Sigmoid colon (tissue), 7 donors: Measurements from ENCODE around the gene UTS2. TPM values are rescaled to one million over a fixed set of nuclear protein-coding genes. Genes with fewer than 3 reads are reported as not detected.

Source experiments
- DNase-seq: peaks from one replicate; pipeline ENCODE4 v3.0.0-alpha.2; 2019
- H3K27ac ChIP-seq, 4 donors: fragments of 200-600 bp; sonication (generic); one replicate each; pipeline ENCODE4 v1.5.1; 2016 to 2019; ENCODE audit warnings: mild to moderate bottlenecking in 1 of 4
- H3K27me3 ChIP-seq, 3 donors: fragments of 200-600 bp; sonication (generic); one replicate each; pipeline ENCODE4 v1.5.1; 2019; ENCODE audit warnings: mild to moderate bottlenecking in 1 of 3
- H3K36me3 ChIP-seq, 4 donors: fragments of 200-600 bp; sonication (generic); one replicate each; pipeline ENCODE4 v1.5.1; 2016 to 2019
- H3K4me1 ChIP-seq, 4 donors: fragments of 200-600 bp; sonication (generic); one replicate each; pipeline ENCODE4 v1.5.1; 2017 to 2019
- H3K4me3 ChIP-seq, 4 donors: fragments of 200-600 bp; sonication (generic); one replicate each; pipeline ENCODE4 v1.5.1; 2017 to 2019; ENCODE audit warnings: mild to moderate bottlenecking in 2 of 4, moderate library complexity in 1 of 4
- H3K9me3 ChIP-seq, 4 donors: fragments of 200-600 bp in 3 of 4; sonication (generic) in 3 of 4; one replicate each; pipeline versions ENCODE4 v1.5.1 to v1.6.1; 2013 to 2019
- CTCF ChIP-seq, 4 experiments: fragments of 450-650 bp in 3 of 4; fragments of 200-600 bp in 1 of 4; IDR thresholded peaks; one replicate each; pipeline ENCODE4 v1.5.1; 2016 to 2019; ENCODE audit warnings: antibody characterized with exemption in 4 of 4, mild to moderate bottlenecking in 3 of 4, moderate library complexity in 2 of 4
- EP300 ChIP-seq, 4 donors: sonication (generic); formaldehyde crosslinking; IDR thresholded peaks; one replicate each; pipeline ENCODE4 v1.6.1; 2017; ENCODE audit warnings: antibody characterized with exemption in 4 of 4
- POLR2A ChIP-seq, 2 donors: fragments of 450-650 bp; IDR thresholded peaks; one replicate each; pipeline ENCODE4 v1.6.1; 2016; ENCODE audit warnings: antibody characterized with exemption in 2 of 2, mild to moderate bottlenecking in 2 of 2, moderate library complexity in 2 of 2
- POLR2AphosphoS5 ChIP-seq, 4 donors: sonication (generic); formaldehyde crosslinking; IDR thresholded peaks; one replicate each; pipeline ENCODE4 v1.6.1; 2017; ENCODE audit warnings: antibody characterized with exemption in 4 of 4
- WGBS, 2 donors: extraction: QIAGEN DNeasy Blood & Tissue Kit; methylation state at CpG; one replicate each; pipeline ENCODE4 v1.1.7; 2013; 5-methylcytosine and 5-hydroxymethylcytosine counted together
- intact Hi-C: fragments of 100-400 bp; cut with DNase I; formaldehyde crosslinking; loops from one replicate; pipeline ENCODE4 v1.15.1; 2023
- polyA plus RNA-seq, 3 donors: library from polyadenylated mRNA; stranded (reverse); fragments of 200-250 nt; gene quantifications; one replicate each; pipeline ENCODE4 v1.2.3, GENCODE V29; 2013
- total RNA-seq, 4 donors: library from RNA; depleted of rRNA; stranded (reverse); fragments of >200 nt; gene quantifications; one replicate each; pipeline ENCODE4 v1.1.0, GENCODE V29; 2016
- donor health status: healthy with polysubstance abuse.
- donor health status: Bipolar disorder and iron deficiency.
- donor health status: healthy.

The UTS2 gene
- total and polyA plus RNA-seq, 7 donors = 0.20 to 7.2 TPM; not detected in 5

GRCh38 chr1:7886405-7886745, 33.5 kb upstream of the UTS2 start:
- Histone ChIP-seq H3K36me3 (no peaks in the 10 kb centered on the region), H3K9me3 (no peaks in the 10 kb centered on the region), H3K4me3 (no peak overlapping the region), H3K27ac (no peak overlapping the region), H3K27me3 (peaks cover 3 to 40% (median 18%) of the 10 kb centered on the region in 3 donors), H3K4me1 (no peaks in the 10 kb centered on the region)
- TF ChIP-seq CTCF (IDR thresholded peaks at IDR 0.05) (no peak), EP300 (IDR thresholded peaks at IDR 0.05) (no peak), POLR2AphosphoS5 (IDR thresholded peaks at IDR 0.05) (no peak), POLR2A (IDR thresholded peaks at IDR 0.05) (no peak)
- WGBS, 2 donors = 73 to 76% methylated on average over 7 of the region's 7 CpGs
- no peak for DNase-seq
- intact Hi-C loops = no loop called here

GRCh38 chr1:7885513-7886404, 32.9 kb upstream of the UTS2 start:
- 17 to 30% methylated on average over 27 of the region's 27 CpGs for WGBS, 2 donors
- intact Hi-C loops = no loop called here
- Histone ChIP-seq H3K4me3 (no peak overlapping the region), H3K27ac (no peak overlapping the region), H3K4me1 (no peaks in the 10 kb centered on the region), H3K9me3 (no peaks in the 10 kb centered on the region), H3K27me3 (peaks cover 3 to 40% (median 18%) of the 10 kb centered on the region in 3 donors), H3K36me3 (no peaks in the 10 kb centered on the region)
- TF ChIP-seq CTCF (IDR thresholded peaks at IDR 0.05) = no peak
- TF ChIP-seq POLR2AphosphoS5 (IDR thresholded peaks at IDR 0.05) = no peak
- TF ChIP-seq EP300 (IDR thresholded peaks at IDR 0.05) = no peak
- no peak for TF ChIP-seq POLR2A (IDR thresholded peaks at IDR 0.05)
- DNase-seq = no peak

GRCh38 chr1:7884757-7885156, 31.9 kb upstream of the UTS2 start:
- Histone ChIP-seq H3K4me1 (no peaks in the 10 kb centered on the region), H3K27ac (no peak overlapping the region), H3K27me3 (peaks cover 3 to 34% (median 18%) of the 10 kb centered on the region in 3 donors), H3K36me3 (no peaks in the 10 kb centered on the region), H3K9me3 (no peaks in the 10 kb centered on the region), H3K4me3 (no peak overlapping the region)
- intact Hi-C loops = no loop called here
- DNase-seq = no peak
- WGBS, 2 donors = 95 to 98% methylated on average over 1 of the region's 1 CpG
- no peak for TF ChIP-seq CTCF (IDR thresholded peaks at IDR 0.05)
- no peak for TF ChIP-seq POLR2A (IDR thresholded peaks at IDR 0.05)
- TF ChIP-seq POLR2AphosphoS5 (IDR thresholded peaks at IDR 0.05) = no peak
- TF ChIP-seq EP300 (IDR thresholded peaks at IDR 0.05) = no peak

GRCh38 chr1:7879228-7879627, 26.4 kb upstream of the UTS2 start:
- no peak for DNase-seq
- Histone ChIP-seq H3K4me3 (no peak overlapping the region), H3K9me3 (peaks cover 0 to 5% (median 0%) of the 10 kb centered on the region in 4 donors), H3K27me3 (no peaks in the 10 kb centered on the region), H3K4me1 (no peaks in the 10 kb centered on the region), H3K36me3 (no peaks in the 10 kb centered on the region), H3K27ac (no peak overlapping the region)
- no peak for TF ChIP-seq CTCF (IDR thresholded peaks at IDR 0.05)
- TF ChIP-seq POLR2AphosphoS5 (IDR thresholded peaks at IDR 0.05) = no peak
- no peak for TF ChIP-seq POLR2A (IDR thresholded peaks at IDR 0.05)
- TF ChIP-seq EP300 (IDR thresholded peaks at IDR 0.05) = no peak
- intact Hi-C loops = no loop called here
- WGBS, 2 donors = 88 to 93% methylated on average over 3 of the region's 3 CpGs
